Chondrocyte (in vitro differentiated cells): ENCODE results near the gene SVBP. TPM values are rescaled to one million over a fixed set of nuclear protein-coding genes. Genes with fewer than 3 reads are reported as not detected.
A peak's percentile ranks its signal among the peaks of the same experiment; 100 is the strongest.

Experiments used
- DNase-seq: peaks from one replicate; pipeline ENCODE4 v3.0.0; 2021; ENCODE audit warnings: mixed read lengths, low spot score
- H3K27ac Mint-ChIP-seq: one replicate; pipeline ENCODE4 v1.8.0; 2021; ENCODE audit warnings: mild to moderate bottlenecking, moderate library complexity, mixed read lengths; ENCODE audit not compliant: unreplicated experiment
- H3K27me3 Mint-ChIP-seq: 2 replicates; pipeline ENCODE4 v1.8.0; 2021; ENCODE audit warnings: low read depth, mixed read lengths
- H3K36me3 Mint-ChIP-seq: 2 replicates; pipeline ENCODE4 v1.8.0; 2021; ENCODE audit warnings: low read depth, mixed read lengths
- H3K4me1 Mint-ChIP-seq: 2 replicates; pipeline ENCODE4 v1.8.0; 2021; ENCODE audit warnings: low read depth, mild to moderate bottlenecking, mixed read lengths
- H3K4me3 Mint-ChIP-seq: one replicate; pipeline ENCODE4 v1.8.0; 2021; ENCODE audit warnings: mild to moderate bottlenecking, moderate library complexity, mixed read lengths; ENCODE audit not compliant: unreplicated experiment
- H3K9me3 Mint-ChIP-seq: 2 replicates; pipeline ENCODE4 v1.8.0; 2021; ENCODE audit warnings: low read depth, mixed read lengths
- total RNA-seq: library from RNA; stranded (reverse); gene quantifications from 3 replicates; pipeline ENCODE4 v1.2.1, GENCODE V29; 2021
- TF ChIP-seq, protein P1 (sequence below): fragments of 200-600 bp; sonication (generic); IDR thresholded peaks from 2 replicates; pipeline ENCODE4 v1.5.0; 2021; ENCODE audit warnings: antibody characterized with exemption, mild to moderate bottlenecking, moderate library complexity

SVBP gene
- total RNA-seq, 1 donor from 2014 or later = 21.0 TPM

DNA sequence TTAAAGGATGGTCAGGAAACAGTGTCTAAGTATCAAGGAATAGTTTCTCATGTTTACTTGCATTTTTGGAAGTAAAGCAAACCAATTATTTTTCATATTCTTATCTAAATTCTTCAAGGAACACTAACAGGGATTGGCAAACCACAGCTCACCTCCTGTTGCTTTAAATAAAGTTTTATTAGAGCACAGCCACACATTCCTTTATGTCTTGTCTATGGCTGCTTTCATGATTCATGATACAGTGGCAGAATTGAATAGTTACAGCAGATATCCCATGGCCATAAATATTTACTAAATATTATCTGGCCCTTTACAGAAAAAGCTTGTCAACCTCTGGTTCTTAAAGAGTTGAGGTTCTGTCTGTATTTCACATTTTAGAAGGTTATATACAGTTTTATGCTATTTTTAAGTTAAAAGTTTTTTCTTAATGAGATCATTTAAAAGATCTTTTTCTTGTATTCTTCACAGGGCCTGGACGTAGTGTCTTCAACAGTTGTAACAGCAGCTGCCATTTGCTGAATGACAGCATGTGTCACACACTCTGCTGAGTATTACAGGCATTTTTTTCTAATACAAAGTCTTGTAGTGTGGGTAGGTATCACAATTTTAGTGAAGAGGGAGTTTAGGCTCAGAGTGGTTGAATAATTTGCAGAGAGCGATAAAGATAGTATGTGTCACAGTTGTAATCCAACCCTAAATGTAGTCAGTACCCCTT, 31.8 kb upstream of the SVBP start:
- peaks cover 20% of the 10 kb centered on the region for H3K36me3 Mint-ChIP-seq

DNA sequence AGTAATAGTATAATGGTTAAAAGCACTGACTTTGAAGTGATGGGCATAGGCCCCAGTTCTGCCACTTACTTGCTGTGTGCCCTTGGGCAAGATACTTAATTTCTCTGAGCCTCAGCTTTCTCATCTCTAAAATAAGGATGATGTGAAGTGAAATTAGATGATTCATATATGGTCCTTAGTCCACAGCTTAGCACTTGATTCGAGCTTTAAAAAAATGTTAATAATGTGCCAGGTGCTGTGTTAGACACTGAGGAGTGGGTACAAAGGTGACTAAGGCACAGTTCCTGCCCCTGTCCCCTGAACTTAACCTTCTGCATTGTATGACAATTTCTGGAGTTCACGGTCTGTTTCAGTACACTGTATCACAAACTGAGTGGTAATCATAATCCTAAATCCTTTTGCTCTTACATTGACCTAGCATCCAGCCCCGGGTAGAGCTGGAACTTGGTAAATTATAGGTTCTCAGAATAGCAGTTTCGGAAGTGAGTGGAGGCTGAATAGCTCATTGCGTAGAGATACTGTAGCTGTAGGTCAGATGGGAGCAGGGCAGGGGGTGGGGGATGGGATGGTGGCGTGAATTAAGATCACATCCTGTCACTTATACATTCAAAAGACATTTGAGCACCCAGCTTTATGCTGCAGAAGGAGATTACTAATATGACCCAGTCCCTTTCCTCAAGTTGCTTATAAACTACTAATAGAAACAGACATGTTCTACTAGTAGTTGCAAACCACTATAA, 30.7 kb upstream of the SVBP start:
- Mint-ChIP-seq H3K4me1 (peaks cover 23% of the 10 kb centered on the region), H3K27ac (no peak overlapping the region), H3K36me3 (peaks cover 25% of the 10 kb centered on the region)

More for the DNA sequence above, 31.8 kb upstream of the SVBP start:
- peaks cover 23% of the 10 kb centered on the region for H3K4me1 Mint-ChIP-seq
- TF ChIP-seq, protein P1, sequence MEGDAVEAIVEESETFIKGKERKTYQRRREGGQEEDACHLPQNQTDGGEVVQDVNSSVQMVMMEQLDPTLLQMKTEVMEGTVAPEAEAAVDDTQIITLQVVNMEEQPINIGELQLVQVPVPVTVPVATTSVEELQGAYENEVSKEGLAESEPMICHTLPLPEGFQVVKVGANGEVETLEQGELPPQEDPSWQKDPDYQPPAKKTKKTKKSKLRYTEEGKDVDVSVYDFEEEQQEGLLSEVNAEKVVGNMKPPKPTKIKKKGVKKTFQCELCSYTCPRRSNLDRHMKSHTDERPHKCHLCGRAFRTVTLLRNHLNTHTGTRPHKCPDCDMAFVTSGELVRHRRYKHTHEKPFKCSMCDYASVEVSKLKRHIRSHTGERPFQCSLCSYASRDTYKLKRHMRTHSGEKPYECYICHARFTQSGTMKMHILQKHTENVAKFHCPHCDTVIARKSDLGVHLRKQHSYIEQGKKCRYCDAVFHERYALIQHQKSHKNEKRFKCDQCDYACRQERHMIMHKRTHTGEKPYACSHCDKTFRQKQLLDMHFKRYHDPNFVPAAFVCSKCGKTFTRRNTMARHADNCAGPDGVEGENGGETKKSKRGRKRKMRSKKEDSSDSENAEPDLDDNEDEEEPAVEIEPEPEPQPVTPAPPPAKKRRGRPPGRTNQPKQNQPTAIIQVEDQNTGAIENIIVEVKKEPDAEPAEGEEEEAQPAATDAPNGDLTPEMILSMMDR = no peak
- DNase-seq = no peak
- H3K27ac Mint-ChIP-seq = no peak overlapping the region
- no peaks in the 10 kb centered on the region for H3K9me3 Mint-ChIP-seq
- H3K4me3 Mint-ChIP-seq = no peak overlapping the region
- H3K27me3 Mint-ChIP-seq = no peaks in the 10 kb centered on the region

DNA sequence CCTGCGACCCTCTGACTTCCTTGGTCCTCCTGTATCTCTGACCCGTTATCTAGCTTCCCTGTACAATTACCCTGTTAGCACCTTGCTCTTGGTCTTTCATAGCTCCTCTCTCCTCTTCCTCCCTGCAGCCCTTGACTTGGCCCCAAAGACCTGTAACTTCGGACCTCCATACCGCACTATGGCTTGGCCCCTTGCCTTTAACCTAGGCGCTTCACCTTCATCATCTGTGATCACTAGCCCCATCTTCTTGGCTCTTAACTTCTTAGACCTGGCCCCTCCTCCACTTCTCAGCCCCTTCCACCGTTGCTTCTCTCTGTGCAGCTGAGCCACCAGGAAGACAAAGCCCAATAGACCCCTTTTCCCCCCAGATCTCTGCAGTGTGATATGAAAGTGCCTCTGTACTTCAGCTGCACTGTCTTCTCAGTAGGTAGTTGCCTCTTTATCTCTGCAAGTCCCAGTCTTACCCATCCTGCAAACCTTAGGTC, 30.0 kb upstream of the SVBP start:
- no peaks in the 10 kb centered on the region for H3K27me3 Mint-ChIP-seq
- H3K27ac Mint-ChIP-seq = peak overlapping the region; percentile 82
- H3K4me3 Mint-ChIP-seq = peak overlapping the region; percentile 93
- DNase-seq = no peak
- H3K36me3 Mint-ChIP-seq = peaks cover 28% of the 10 kb centered on the region
- H3K4me1 Mint-ChIP-seq = peaks cover 23% of the 10 kb centered on the region
- H3K9me3 Mint-ChIP-seq = no peaks in the 10 kb centered on the region
- TF ChIP-seq, protein P1 = no peak

More for the DNA sequence above, 30.7 kb upstream of the SVBP start:
- Mint-ChIP-seq H3K9me3 (no peaks in the 10 kb centered on the region), H3K27me3 (no peaks in the 10 kb centered on the region), H3K4me3 (peak overlapping the region; percentile 93)
- no peak for DNase-seq
- TF ChIP-seq, protein P1 = no peak

DNA sequence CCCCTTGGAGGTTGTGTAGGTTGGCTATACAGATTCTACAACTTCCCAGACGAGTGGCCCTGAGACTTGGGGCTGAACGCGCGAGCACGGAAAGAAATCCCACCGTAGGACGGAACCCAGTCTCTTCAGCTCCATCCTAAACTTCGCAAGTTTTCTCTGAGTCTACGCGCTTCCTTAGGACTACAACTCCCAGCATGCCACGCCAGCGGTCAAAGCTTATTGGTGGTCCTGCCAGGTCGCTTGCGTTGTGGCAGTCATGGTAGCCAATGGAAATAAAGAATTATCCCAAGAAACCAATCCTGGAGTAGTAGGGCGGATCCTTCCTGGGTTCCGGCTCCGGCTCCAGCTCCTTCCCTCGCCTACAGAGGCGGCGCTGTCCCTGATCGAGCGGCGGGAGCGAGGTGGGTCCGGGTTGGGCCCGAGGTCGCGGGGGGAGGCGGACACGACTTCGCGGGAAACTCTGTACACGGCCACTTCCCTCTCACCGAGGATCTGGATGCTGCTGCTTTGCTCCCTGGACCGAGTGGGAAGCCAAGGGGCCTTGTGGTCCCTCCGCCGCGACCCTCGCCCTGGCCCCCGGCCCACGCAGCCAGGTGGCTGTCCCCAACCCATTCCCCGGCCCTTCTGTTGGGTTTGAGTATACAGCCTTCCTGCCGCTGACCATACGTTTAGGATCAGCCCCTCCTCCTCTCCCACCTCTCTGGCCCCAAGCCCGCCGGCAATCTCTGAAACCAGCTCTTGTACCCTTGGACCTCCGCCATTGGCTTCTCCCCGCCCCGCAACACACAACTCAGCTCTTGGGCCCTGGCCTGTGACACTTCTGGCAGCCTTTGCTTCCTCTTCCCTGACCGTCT, 29.3 kb upstream of the SVBP start, which contains the start of gene ZNF691:
Gene ZNF691, plus strand, starts transcription at position 357 of the 854 bp plus-strand sequence. CDS start 3,046 bp downstream, outside the sequence.
- peak within 1 kb of the TSS; percentile 82 for H3K27ac Mint-ChIP-seq
- peaks cover 30% of the 10 kb centered on the region for H3K36me3 Mint-ChIP-seq
- no peaks in the 10 kb centered on the region for H3K27me3 Mint-ChIP-seq
- peak within 1 kb of the TSS; percentile 93 for H3K4me3 Mint-ChIP-seq
- H3K9me3 Mint-ChIP-seq = no peaks in the 10 kb centered on the region
- DNase-seq = peak; percentile 97
- TF ChIP-seq, protein P1 = peak; percentile 79
- peaks cover 23% of the 10 kb centered on the region for H3K4me1 Mint-ChIP-seq
